ENCODE results near the gene POU2AF2. TPM values are rescaled to one million over a fixed set of nuclear protein-coding genes. Genes with fewer than 3 reads are reported as not detected.

POU2AF2 gene
- total RNA-seq, 1 donor from 2014 or later = not detected

- intact Hi-C loops (cut with micrococcal nuclease) = no loop called here
These were observed 84.0 kb downstream of the POU2AF2 start for GRCh38 chr11:111329306-111330204.

GRCh38 chr11:111330234-111330893 is 84.8 kb downstream of the POU2AF2 start:
- intact Hi-C loops (cut with micrococcal nuclease) = no loop called here

- intact Hi-C loops (cut with micrococcal nuclease) = no loop called here
These were observed 86.4 kb downstream of the POU2AF2 start for GRCh38 chr11:111331711-111332479.

- intact Hi-C loops (cut with micrococcal nuclease) = no loop called here
These were observed 89.3 kb downstream of the POU2AF2 start for GRCh38 chr11:111334532-111335502.

- intact Hi-C loops (cut with micrococcal nuclease) = no loop called here
These were observed 90.0 kb downstream of the POU2AF2 start for GRCh38 chr11:111335549-111335948.

Other genes starting within 250 kb of the POU2AF2 start
- not detected in 2 replicates for gene POU2AF3, start 52.8 kb downstream of the POU2AF2 start, total RNA-seq
- gene POU2AF1, start 133.6 kb downstream of the POU2AF2 start, total RNA-seq = 9.1 and 9.3 TPM in 2 replicates